PC-9 (cell line): Measurements from ENCODE around the gene CNFN.

ENCODE experiments used
- CTCF ChIP-seq: fragments of 200-600 bp; sonication (generic); conservative IDR thresholded peaks from 2 replicates; pipeline ENCODE4 v1.6.1; 2017; ENCODE audit warnings: mixed run types, antibody characterized with exemption, mild to moderate bottlenecking, moderate library complexity
- EZH2 ChIP-seq: fragments of 200-600 bp; sonication (generic); IDR thresholded peaks from 2 replicates; pipeline ENCODE4 v1.8.0; 2017; ENCODE audit warnings: antibody characterized with exemption, low read depth

DNA sequence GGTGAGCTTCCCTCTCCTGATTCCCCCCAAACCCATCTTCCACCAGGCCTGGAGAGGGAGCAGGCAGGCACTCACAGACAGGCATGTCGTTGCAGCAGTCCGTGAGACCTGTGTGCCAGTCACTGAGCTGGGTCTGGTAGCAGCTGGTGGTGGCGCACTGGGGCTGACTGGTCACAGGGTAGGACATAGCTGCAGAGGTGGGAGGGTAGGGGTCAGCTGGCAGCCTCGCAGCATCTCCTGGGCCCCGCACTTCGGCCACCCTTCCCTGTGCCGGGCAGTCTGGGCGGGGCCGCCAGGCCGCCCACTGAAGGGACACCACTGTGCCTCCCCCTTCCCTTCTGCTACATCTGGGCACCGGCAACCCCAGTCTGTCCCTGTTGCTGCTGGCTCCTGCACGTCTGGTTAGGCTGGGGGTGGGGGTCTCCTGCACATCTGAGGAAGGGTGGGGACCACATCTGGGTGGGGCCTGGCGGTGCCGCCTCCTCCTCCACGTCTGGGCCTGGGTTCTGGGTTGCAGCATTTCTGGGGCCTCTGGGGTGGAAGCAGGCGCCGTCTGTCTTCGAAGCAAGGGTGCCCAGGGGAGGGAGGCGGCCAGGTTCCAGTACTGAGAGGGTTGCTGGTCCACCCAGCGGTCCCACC is 1.1 kb downstream of the CNFN start:
- TF ChIP-seq CTCF (no peak), EZH2 (no peak)
